ENCODE measurements around the gene TOP3A.

GRCh38 chr17:18262641-18263040 lies 52.2 kb downstream of the TOP3A start:
- no peak for TF ChIP-seq PREB (CRISPR knock-in tag; IDR thresholded peaks at IDR 0.05; ENCODE audit: borderline replicate concordance)
- no peak for TF ChIP-seq CTCF (IDR thresholded peaks at IDR 0.05)
- TF ChIP-seq, protein P1, sequence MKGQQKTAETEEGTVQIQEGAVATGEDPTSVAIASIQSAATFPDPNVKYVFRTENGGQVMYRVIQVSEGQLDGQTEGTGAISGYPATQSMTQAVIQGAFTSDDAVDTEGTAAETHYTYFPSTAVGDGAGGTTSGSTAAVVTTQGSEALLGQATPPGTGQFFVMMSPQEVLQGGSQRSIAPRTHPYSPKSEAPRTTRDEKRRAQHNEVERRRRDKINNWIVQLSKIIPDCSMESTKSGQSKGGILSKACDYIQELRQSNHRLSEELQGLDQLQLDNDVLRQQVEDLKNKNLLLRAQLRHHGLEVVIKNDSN (CRISPR knock-in tag; IDR thresholded peaks at IDR 0.05), result no peak
- TF ChIP-seq, protein P2, sequence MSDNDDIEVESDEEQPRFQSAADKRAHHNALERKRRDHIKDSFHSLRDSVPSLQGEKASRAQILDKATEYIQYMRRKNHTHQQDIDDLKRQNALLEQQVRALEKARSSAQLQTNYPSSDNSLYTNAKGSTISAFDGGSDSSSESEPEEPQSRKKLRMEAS (CRISPR knock-in tag; IDR thresholded peaks at IDR 0.05), result no peak
- no peak for TF ChIP-seq CDX4 (CRISPR knock-in tag; IDR thresholded peaks at IDR 0.05; ENCODE audit: borderline replicate concordance)
- TF ChIP-seq, protein P3, sequence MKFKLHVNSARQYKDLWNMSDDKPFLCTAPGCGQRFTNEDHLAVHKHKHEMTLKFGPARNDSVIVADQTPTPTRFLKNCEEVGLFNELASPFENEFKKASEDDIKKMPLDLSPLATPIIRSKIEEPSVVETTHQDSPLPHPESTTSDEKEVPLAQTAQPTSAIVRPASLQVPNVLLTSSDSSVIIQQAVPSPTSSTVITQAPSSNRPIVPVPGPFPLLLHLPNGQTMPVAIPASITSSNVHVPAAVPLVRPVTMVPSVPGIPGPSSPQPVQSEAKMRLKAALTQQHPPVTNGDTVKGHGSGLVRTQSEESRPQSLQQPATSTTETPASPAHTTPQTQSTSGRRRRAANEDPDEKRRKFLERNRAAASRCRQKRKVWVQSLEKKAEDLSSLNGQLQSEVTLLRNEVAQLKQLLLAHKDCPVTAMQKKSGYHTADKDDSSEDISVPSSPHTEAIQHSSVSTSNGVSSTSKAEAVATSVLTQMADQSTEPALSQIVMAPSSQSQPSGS (CRISPR knock-in tag; IDR thresholded peaks at IDR 0.05; ENCODE audit: borderline replicate concordance, low read depth), result no peak
- TF ChIP-seq ZNF232 (CRISPR knock-in tag; IDR thresholded peaks at IDR 0.05), result no peak

All from WTC11 (cell line).